ENCODE results near the gene BSX. TPM values are rescaled to one million over a fixed set of nuclear protein-coding genes. Genes with fewer than 3 reads are reported as not detected.
A peak's percentile ranks its signal among the peaks of the same experiment; 100 is the strongest.

BSX gene
- total RNA-seq, 1 donor from 2014 or later, result not detected

GRCh38 chr11:122933416-122933815 lies 48.2 kb downstream of the BSX start:
- H3K27me3 ChIP-seq, result no peaks in the 10 kb centered on the region
- intact Hi-C loops (cut with DNase I), result no loop called here
- H3K4me1 ChIP-seq, result no peaks in the 10 kb centered on the region
- H3K36me3 ChIP-seq, result no peaks in the 10 kb centered on the region
- H3K27ac ChIP-seq, result no peak overlapping the region
- TF ChIP-seq POLR2AphosphoS5 (IDR thresholded peaks at IDR 0.05; ENCODE audit: insufficient read depth in 1 of 2, low read depth in 1 of 2) (peak in 1 of 2 donors; percentile 13), CTCF (IDR thresholded peaks at IDR 0.05) (no peak)
- H3K4me3 ChIP-seq, result no peak overlapping the region
- no peak for DNase-seq (ENCODE audit: extremely low spot score in 2 of 2)
- H3K9me3 ChIP-seq, result no peaks in the 10 kb centered on the region

GRCh38 chr11:122931510-122931909 lies 50.1 kb downstream of the BSX start:
- no peak for DNase-seq (ENCODE audit: extremely low spot score in 2 of 2)
- intact Hi-C loops (cut with DNase I), result no loop called here
- no peaks in the 10 kb centered on the region for H3K4me1 ChIP-seq
- no peaks in the 10 kb centered on the region for H3K36me3 ChIP-seq
- no peak overlapping the region for H3K4me3 ChIP-seq
- no peaks in the 10 kb centered on the region for H3K9me3 ChIP-seq
- H3K27me3 ChIP-seq, result no peaks in the 10 kb centered on the region
- no peak overlapping the region for H3K27ac ChIP-seq
- no peak for TF ChIP-seq POLR2AphosphoS5 (IDR thresholded peaks at IDR 0.05; ENCODE audit: insufficient read depth in 1 of 2, low read depth in 1 of 2)
- no peak for TF ChIP-seq POLR2A (IDR thresholded peaks at IDR 0.05)
- no peak for TF ChIP-seq CTCF (IDR thresholded peaks at IDR 0.05)

Other genes starting within 250 kb of the BSX start
- not detected for gene CRTAM, start 143.3 kb downstream of the BSX start, total RNA-seq
- 7.6 TPM for gene JHY, start 99.1 kb downstream of the BSX start, total RNA-seq
- gene HSPA8, start 80.3 kb upstream of the BSX start, total RNA-seq, result 584 TPM
- gene CLMP, start 213.4 kb upstream of the BSX start, total RNA-seq, result 99.4 TPM

Measured in vagina (tissue), 2 donors.